Cardiac fibroblast (primary cell): ENCODE measurements around the gene TEC.

Experiments
- DNase-seq, 2 donors: peaks; one replicate each; pipeline versions ENCODE4 v3.0.0 to v3.0.0-alpha.2; 2010; ENCODE audit warnings: low read depth in 2 of 2
- H3K4me3 ChIP-seq, 2 donors: replicated peaks in 1 of 2; 1 replicate in 1 of 2; 2 replicates in 1 of 2; pipeline ENCODE4 v1.5.1; 2011; ENCODE audit warnings: low read depth in 2 of 2, low read length in 2 of 2, mild to moderate bottlenecking in 2 of 2, moderate library complexity in 1 of 2
- TF ChIP-seq, protein P1 (sequence below): IDR thresholded peaks from one replicate; pipeline ENCODE4 v1.5.1; 2011; ENCODE audit warnings: low read depth, mild to moderate bottlenecking, low read length, inconsistent platforms

Gene TEC

DNA sequence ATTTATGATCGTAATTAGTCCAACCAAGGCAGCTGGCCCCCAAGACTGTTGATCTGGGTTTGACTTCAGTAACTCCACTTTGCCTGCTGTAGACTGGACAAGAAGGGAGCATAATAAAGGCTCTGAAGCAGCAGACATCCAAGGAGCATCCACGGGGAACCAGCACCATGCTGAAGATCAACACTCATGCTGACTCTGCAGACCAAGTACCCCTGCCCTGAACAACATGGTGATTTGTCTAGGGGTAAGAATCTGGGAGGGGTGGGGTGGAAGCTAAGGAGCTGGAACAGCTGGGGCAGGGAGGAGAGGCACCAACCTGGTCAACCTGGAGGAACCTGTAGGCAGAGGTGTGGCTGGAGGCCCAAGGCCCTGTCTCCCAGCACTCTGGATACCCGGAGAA, 2.1 kb downstream of the TEC start:
- no peak overlapping the region for H3K4me3 ChIP-seq
- no peak for DNase-seq
- TF ChIP-seq, protein P1, sequence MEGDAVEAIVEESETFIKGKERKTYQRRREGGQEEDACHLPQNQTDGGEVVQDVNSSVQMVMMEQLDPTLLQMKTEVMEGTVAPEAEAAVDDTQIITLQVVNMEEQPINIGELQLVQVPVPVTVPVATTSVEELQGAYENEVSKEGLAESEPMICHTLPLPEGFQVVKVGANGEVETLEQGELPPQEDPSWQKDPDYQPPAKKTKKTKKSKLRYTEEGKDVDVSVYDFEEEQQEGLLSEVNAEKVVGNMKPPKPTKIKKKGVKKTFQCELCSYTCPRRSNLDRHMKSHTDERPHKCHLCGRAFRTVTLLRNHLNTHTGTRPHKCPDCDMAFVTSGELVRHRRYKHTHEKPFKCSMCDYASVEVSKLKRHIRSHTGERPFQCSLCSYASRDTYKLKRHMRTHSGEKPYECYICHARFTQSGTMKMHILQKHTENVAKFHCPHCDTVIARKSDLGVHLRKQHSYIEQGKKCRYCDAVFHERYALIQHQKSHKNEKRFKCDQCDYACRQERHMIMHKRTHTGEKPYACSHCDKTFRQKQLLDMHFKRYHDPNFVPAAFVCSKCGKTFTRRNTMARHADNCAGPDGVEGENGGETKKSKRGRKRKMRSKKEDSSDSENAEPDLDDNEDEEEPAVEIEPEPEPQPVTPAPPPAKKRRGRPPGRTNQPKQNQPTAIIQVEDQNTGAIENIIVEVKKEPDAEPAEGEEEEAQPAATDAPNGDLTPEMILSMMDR = no peak

DNA sequence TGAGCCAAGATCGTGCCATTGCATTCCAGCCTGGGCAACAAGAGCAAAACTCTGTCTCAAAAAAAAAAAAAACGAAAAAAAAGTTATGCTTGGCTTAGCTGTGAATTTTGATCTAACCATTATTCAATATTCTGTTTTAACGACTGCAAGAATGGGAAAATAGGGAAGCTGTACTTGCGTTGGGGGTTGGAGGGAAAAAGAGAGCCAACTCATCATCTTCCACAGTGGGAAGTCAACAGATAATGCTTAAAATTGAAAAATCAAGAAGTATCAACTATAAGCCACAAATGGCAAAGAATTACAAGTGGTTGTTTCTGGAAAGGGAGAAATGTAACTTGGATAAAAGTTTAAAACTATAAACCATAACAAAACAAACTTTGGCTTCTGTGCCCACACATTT, 2.9 kb downstream of the TEC start:
- no peak for DNase-seq
- TF ChIP-seq, protein P1 = no peak

DNA sequence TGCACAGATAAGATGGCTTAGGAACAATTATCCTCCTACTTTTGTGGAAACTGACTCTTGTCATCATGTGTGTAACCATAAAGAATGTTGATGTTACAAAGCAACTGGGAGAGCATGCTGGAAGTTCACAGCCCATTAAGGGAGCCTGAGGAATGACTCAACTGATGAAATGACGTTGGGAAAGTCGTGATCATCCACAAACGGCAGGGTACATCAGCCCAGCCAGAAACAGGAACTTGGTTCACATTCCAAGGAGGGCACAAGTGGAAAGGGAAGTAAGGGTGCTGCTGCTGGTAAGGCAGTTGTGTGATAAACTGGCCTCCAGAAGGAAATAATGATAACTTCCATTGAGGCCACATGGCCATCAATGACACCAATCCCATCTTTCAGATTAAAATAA, 6.7 kb downstream of the TEC start:
- no peak overlapping the region for H3K4me3 ChIP-seq
- DNase-seq = no peak
- TF ChIP-seq, protein P1 = no peak

More for the DNA sequence above, 2.9 kb downstream of the TEC start:
- no peak overlapping the region for H3K4me3 ChIP-seq

DNA sequence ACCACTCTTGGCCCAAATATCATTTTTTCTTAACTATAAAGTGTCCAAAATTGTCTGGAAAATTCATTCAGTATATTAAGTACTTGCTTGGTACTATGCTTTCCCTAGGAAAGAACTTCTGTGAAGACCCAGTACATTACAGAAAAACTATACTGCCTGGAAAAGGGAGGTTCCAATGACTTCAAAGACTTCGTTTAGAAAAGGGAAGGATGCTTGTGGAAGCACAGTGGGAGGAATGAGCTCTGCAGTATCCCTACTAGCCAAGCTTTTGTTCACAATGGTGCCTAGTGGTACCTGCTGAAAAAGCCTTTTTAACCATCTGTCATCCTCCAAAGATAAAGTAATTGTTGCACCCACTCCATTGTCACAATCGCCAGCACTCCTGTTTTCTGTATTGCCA, 7.2 kb downstream of the TEC start:
- TF ChIP-seq, protein P1 = no peak
- no peak overlapping the region for H3K4me3 ChIP-seq
- DNase-seq = no peak

DNA sequence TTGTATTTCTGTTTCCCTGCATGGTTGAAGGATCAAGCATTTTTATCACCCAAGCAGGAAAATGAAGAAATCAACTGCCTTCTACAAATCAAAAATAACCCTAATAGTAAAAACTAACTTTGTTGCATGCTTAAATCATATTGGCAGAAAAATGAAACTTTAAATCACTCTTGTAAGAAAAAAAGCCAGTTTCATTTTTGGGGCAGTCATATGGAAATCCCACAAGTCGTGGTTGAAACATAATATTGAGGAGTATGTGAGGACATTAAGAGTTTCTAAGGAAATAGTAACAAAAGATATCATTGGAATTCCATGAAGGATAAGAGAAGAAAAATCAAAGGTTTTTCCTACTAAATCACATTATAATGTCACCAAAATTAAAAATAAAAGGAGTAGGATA, 8.4 kb downstream of the TEC start:
- DNase-seq = no peak
- TF ChIP-seq, protein P1 = no peak
- H3K4me3 ChIP-seq = no peak overlapping the region

DNA sequence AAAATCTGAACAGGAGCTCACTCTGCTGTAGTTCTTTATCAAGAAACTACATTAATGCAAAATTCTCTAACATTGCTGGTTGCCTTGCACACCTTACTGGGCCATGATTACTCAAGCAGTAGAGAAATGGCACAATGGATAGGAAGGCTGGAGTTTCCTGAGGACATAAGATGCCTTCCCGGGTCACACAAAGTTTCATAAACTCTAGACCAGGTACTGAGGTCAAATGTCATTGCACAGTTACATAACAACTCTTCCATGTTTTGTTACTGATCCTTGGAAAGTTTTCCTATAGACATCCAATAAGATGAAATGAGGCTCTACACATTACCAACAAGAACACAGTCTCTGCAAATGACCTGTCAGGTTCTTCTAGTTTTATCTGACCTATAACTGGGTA, 9.9 kb downstream of the TEC start:
- no peak for DNase-seq
- TF ChIP-seq, protein P1 = no peak

DNA sequence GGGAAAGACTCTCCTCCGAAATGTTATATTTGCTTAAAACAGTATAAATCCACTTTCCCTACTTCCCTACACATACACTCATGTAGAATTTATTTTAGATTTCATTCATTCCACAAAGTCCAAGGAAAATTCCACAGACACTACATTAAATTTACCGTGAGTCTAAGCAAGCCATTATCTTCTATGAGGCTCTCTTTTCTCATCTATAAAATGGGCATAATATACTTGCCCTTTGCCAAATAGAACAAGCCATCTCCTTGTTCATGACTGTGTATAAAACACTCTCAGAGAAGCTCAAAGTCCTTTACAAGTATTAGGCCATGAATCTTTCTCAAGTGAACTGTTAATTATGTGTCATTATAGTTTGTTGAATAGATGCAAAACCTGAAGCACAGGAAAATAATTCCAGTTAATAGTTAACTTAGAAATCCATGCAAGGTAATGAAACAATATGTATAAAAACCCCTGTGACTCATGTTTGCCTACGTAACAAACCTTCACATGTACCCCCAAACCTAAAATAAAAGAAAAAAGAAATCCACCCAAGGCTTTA, 10.7 kb downstream of the TEC start:
- DNase-seq = no peak
- H3K4me3 ChIP-seq = no peak overlapping the region
- TF ChIP-seq, protein P1 = no peak

More for the DNA sequence above, 9.9 kb downstream of the TEC start:
- no peak overlapping the region for H3K4me3 ChIP-seq
